ENCODE results near the gene JSRP1.

DNA sequence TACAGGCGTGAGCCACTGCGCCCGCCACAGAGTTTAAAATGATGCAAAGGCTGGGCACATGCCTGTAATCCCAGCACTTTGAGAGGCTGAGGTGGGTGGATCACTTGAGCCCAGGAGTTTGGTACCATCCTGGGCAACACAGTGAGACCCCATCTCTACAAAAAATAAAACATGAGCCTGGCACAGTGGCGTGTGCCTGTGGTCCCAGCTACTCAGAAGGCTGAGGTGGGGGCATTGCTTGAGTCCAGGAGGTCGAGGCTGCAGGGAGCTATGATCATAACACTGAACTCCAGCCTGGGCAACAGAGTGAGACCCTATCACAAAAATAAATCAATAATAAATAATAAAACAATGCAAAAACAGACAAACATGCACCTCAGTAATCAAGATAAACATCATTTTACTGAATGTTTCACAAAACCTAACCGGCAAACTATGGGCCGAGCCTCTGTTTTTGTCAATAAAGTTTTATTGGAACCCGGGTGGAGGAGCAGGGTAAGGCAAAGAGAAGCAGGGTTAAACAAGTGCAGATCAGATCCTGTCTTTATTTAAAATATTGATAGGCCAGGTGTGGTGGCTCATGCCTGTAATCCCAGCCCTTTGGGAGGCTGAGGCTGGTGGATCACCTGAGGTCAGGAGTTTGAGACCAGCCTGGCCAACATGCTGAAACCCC, 27.8 kb upstream of the JSRP1 start:
- TF ChIP-seq, protein P1, sequence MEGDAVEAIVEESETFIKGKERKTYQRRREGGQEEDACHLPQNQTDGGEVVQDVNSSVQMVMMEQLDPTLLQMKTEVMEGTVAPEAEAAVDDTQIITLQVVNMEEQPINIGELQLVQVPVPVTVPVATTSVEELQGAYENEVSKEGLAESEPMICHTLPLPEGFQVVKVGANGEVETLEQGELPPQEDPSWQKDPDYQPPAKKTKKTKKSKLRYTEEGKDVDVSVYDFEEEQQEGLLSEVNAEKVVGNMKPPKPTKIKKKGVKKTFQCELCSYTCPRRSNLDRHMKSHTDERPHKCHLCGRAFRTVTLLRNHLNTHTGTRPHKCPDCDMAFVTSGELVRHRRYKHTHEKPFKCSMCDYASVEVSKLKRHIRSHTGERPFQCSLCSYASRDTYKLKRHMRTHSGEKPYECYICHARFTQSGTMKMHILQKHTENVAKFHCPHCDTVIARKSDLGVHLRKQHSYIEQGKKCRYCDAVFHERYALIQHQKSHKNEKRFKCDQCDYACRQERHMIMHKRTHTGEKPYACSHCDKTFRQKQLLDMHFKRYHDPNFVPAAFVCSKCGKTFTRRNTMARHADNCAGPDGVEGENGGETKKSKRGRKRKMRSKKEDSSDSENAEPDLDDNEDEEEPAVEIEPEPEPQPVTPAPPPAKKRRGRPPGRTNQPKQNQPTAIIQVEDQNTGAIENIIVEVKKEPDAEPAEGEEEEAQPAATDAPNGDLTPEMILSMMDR (conservative IDR thresholded peaks at IDR 0.05), result no peak
- TF ChIP-seq ZFX (IDR thresholded peaks at IDR 0.05), result no peak
